D721Med (cell line): ENCODE data around the gene CACTIN.

ENCODE experiments used
- DNase-seq: peaks from one replicate; pipeline ENCODE4 v3.0.0; 2011; ENCODE audit warnings: low spot score; ENCODE audit not compliant: insufficient read length
- FAIRE-seq: peaks from 2 replicates; lab custom pipeline; 2011; peaks lifted over from hg19 to GRCh38; lab: Jason Lieb, UNC
- TF ChIP-seq, protein P1 (sequence below): IDR thresholded peaks from 2 replicates; pipeline ENCODE4 v1.5.1; 2012; ENCODE audit warnings: mild to moderate bottlenecking, control low read depth; ENCODE audit not compliant: insufficient read depth; ENCODE audit errors: missing control alignments

Gene CACTIN

DNA sequence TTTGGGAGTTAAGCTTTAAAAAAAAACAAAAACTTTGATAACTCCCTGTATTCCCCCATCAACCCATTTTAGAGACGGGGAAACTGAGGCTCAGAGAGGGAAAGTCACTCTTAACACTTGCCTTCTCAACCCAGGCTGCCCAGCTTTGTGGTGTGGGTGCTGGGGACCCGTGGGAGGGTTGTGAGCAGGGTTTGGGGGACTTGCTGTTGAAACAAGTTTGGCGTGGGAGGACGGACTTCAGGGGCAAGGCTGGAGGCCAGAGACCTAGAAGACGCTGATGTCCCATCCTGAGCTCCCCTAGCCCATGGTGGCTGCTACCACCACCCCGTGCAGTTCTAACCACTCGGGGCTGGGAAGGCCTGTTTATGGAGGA lies 747 bp upstream of the CACTIN start:
- DNase-seq, result no peak
- TF ChIP-seq, protein P1, sequence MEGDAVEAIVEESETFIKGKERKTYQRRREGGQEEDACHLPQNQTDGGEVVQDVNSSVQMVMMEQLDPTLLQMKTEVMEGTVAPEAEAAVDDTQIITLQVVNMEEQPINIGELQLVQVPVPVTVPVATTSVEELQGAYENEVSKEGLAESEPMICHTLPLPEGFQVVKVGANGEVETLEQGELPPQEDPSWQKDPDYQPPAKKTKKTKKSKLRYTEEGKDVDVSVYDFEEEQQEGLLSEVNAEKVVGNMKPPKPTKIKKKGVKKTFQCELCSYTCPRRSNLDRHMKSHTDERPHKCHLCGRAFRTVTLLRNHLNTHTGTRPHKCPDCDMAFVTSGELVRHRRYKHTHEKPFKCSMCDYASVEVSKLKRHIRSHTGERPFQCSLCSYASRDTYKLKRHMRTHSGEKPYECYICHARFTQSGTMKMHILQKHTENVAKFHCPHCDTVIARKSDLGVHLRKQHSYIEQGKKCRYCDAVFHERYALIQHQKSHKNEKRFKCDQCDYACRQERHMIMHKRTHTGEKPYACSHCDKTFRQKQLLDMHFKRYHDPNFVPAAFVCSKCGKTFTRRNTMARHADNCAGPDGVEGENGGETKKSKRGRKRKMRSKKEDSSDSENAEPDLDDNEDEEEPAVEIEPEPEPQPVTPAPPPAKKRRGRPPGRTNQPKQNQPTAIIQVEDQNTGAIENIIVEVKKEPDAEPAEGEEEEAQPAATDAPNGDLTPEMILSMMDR, result no peak
- no peak for FAIRE-seq

DNA sequence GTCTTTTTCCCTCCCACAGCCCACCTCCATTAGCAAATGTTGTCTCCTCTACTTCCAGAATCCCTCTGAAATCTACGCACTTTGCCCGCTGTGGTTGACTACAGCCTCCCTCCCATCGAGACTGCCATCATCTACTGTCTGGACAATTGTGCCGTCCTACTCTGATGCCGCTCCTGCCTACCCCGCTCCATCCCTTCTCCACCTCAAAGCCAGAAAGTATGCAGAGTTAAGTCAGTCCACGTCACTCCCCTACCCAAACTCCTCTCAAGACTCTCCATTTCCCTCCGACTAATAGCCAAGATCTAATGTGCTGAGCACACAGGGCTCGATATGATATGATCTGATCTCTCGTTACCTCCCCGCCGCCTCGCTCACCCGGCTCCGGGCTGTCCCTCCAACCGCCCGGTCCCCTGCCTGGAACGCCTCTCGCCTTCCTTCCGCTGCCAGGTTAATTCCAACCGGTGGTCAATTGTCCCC lies 556 bp downstream of the CACTIN start:
- no peak for FAIRE-seq
- no peak for DNase-seq
- TF ChIP-seq, protein P1, result no peak

DNA sequence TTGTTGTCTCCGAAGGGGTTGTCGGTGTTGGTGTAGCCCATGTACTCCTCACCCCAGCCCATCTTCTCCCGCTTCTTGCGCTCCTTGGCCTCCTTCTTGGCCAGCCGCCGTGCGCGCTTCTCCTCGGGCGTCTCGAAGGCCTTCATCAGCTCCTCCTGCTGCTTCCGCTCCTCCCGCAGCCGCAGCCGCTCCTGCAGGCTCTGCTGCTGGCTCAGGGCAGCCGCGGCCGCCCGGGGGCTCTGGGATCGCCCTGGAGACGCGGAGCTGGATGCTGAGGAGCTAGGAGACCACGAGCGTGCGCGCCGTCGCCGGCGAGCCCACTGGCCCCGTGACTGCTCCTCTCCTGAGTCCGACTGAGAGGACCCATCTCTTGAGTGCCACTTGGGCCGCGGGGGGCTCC lies 2.9 kb downstream of the CACTIN start:
- DNase-seq (no peak), FAIRE-seq (no peak)
- TF ChIP-seq, protein P1, result no peak

DNA sequence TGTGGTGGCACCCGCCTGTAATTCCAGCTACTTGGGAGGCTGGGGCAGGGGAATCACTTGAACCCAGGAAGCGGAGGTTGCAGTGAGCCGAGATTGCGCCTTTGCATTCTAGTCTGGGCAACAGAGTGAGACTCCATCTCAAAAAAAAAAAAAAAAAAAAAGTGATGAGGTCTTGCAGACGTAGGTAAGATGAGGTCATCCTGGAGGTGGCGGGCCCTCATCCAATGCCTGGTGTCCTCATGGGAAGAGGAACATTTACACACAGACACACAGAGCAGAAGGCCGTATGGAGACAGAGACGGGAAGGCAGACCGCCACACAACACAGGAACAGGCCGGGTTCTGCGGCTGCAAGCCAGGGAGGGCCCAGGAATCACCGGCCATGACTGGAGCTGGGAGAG lies 4.4 kb downstream of the CACTIN start:
- TF ChIP-seq, protein P1, result no peak
- DNase-seq (no peak), FAIRE-seq (no peak)

DNA sequence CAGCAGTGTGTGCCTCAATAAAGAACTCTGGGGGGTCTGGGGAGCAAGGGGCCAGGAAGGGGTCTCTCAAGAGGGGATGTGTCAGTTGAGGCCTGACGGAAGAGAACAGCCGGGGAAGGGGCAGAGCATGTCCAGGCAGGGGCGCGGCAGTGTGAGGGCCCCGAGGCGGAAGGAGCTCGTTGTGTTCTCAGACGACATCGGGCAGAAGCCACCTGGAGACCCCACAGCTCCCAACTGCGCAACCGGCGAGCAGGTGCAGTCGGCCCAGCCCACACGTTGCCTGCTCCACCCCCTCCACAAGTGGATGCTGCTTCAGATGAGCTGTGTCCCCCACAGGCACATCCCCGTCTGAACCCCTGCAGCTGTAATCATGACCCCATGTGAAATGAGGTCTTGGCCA lies 4.9 kb downstream of the CACTIN start:
- FAIRE-seq, result no peak
- DNase-seq, result no peak
- TF ChIP-seq, protein P1, result no peak

DNA sequence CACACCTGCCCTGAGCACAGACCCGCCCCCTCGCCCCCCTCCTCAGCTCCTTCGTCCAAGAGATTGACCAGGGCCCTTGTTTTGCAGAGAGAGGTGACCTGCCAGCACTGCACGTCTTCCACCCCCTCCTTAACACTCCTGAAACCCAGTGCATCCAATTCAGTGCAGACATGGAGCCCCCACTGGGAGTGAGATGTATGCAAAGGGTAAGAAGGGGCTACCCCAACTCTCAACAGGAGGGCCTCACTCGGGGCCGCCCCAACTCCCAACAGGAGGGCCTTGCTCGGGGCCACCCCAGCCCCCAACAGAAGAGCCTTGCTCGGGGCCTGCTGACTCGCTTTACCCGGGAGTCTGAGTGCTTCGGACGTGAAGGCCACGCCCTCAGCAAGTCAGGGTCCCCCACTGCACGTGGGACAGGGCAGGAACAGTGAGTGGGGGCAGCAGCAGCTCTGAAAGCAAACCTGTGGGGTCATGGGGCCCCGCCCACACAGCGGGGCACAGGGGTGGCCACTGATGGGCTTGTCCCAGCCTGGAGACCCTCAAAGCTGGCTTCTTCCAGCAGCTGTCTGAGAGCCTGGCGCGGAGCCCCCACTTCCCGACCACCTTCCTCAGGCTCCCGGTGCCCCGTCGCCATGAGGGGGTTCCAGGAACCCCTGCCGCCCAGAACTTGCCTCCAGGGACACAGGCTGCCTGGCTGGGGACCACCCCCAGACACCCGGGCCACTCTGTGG lies 5.6 kb downstream of the CACTIN start:
- FAIRE-seq, result no peak
- TF ChIP-seq, protein P1, result no peak

DNA sequence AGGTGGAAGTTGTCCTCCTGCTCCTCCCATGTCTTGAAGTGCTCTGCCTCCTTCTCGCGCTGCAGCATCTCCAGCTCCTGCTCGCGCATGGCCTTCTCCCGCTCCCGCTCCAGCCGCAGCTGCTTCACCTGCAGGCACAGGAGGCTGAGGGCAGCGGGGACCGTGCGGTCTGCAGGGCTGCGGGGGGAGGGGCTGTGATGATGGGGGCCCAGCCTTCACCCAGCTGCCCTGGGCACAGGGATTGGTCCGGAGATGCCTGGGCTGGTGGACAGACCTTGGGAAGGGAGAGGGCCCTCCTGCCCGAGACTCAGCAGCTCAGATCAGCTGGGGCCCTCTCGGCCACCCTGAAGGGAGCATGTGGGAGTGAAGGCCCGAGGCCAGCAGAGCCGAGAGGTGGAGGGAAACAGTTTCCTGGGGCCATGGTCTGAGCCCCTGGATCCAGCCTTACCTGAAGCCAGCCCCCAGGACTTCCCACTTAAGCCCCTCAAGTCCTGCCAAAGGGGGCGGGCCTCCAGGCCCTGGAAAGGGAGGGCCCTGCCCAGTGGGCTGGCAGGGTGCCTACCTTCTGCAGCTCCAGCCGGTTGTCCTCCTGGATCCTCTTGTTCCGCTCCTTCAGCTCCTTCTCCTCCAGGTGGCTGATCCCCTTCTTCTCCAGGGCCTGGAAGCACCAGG lies 6.3 kb downstream of the CACTIN start:
- no peak for FAIRE-seq
- no peak for DNase-seq
- TF ChIP-seq, protein P1, result no peak

More for the DNA sequence above, 5.6 kb downstream of the CACTIN start:
- no peak for DNase-seq
